WTC11 (cell line): ENCODE data around the gene SHC3. TPM values are rescaled to one million over a fixed set of nuclear protein-coding genes. Genes with fewer than 3 reads are reported as not detected.

ENCODE experiments used
- ATAC-seq: fragments of 200-7000 bp; cut with Tn5 transposase; 2 replicates; pipeline ENCODE4 v1.10.0; 2021; ENCODE audit warnings: mild to moderate bottlenecking, moderate library complexity
- CTCF ChIA-PET: fragments of 300-600 bp; sonication (Branson Sonifier 250); formaldehyde crosslinking; loops from one replicate; lab custom pipeline; 2021; ENCODE audit warnings: antibody characterized with exemption; lab: Charles Lee
- POLR2A ChIA-PET: fragments of 350-600 bp; sonication (Branson Sonifier 250); formaldehyde crosslinking; loops from one replicate; lab custom pipeline; 2021; ENCODE audit warnings: antibody characterized with exemption; lab: Charles Lee
- DNase-seq: peaks from one replicate; pipeline ENCODE4 v3.0.0; 2021; ENCODE audit warnings: low spot score
- H3K27ac Mint-ChIP-seq: 2 replicates; pipeline ENCODE4 v1.8.0; 2021; ENCODE audit warnings: mixed read lengths
- H3K27me3 Mint-ChIP-seq: 2 replicates; pipeline ENCODE4 v1.8.0; 2021; ENCODE audit warnings: low read depth, mild to moderate bottlenecking, moderate library complexity, mixed read lengths
- H3K36me3 Mint-ChIP-seq: 2 replicates; pipeline ENCODE4 v1.8.0; 2021; ENCODE audit warnings: mixed read lengths
- H3K4me1 Mint-ChIP-seq: 2 replicates; pipeline ENCODE4 v1.8.0; 2022; ENCODE audit warnings: mixed read lengths
- H3K4me3 Mint-ChIP-seq: 2 replicates; pipeline ENCODE4 v1.8.0; 2021; ENCODE audit warnings: mild to moderate bottlenecking, moderate library complexity, mixed read lengths
- H3K9me3 Mint-ChIP-seq: 2 replicates; pipeline ENCODE4 v1.8.0; 2021; ENCODE audit warnings: mixed read lengths
- ATF3 ChIP-seq: sonication (generic); formaldehyde crosslinking; conservative IDR thresholded peaks from 2 replicates; pipeline ENCODE4 v1.8.1; 2022; ENCODE audit warnings: mild to moderate bottlenecking, missing genetic modification reagents
- CREB1 ChIP-seq: sonication (generic); formaldehyde crosslinking; IDR thresholded peaks from 2 replicates; pipeline ENCODE4 v1.8.0; 2023; ENCODE audit warnings: mild to moderate bottlenecking, missing genetic modification reagents
- ESRRA ChIP-seq: sonication (generic); formaldehyde crosslinking; IDR thresholded peaks from 2 replicates; pipeline ENCODE4 v1.8.1; 2022; ENCODE audit warnings: mild to moderate bottlenecking, missing genetic modification reagents, borderline replicate concordance
- ETV6 ChIP-seq: sonication (generic); formaldehyde crosslinking; IDR thresholded peaks from 2 replicates; pipeline ENCODE4 v1.8.1; 2022; ENCODE audit warnings: mild to moderate bottlenecking, missing genetic modification reagents
- GABPB1 ChIP-seq: sonication (generic); formaldehyde crosslinking; IDR thresholded peaks from 2 replicates; pipeline ENCODE4 v1.8.1; 2023; ENCODE audit warnings: mild to moderate bottlenecking, missing genetic modification reagents
- GRHL2 ChIP-seq: fragments of 250-450 bp; sonication (Bioruptor Pico); IDR thresholded peaks from 2 replicates; pipeline ENCODE4 v1.8.0; 2022; ENCODE audit warnings: mild to moderate bottlenecking, moderate library complexity; ENCODE audit not compliant: insufficient replicate concordance, severe bottlenecking
- KAT7 ChIP-seq: sonication (generic); formaldehyde crosslinking; IDR thresholded peaks from 2 replicates; pipeline ENCODE4 v1.8.1; 2023; ENCODE audit warnings: missing genetic modification reagents, mild to moderate bottlenecking, borderline replicate concordance
- NFATC4 ChIP-seq: fragments of 250-450 bp; sonication (Bioruptor Pico); IDR thresholded peaks from 2 replicates; pipeline ENCODE4 v1.9.0; 2021; ENCODE audit warnings: mild to moderate bottlenecking
- OVOL2 ChIP-seq: fragments of 250-450 bp; sonication (Bioruptor Pico); IDR thresholded peaks from 2 replicates; pipeline ENCODE4 v1.9.0; 2021; ENCODE audit warnings: mild to moderate bottlenecking, borderline replicate concordance
- RORB ChIP-seq: fragments of 250-450 bp; sonication (Bioruptor Pico); IDR thresholded peaks from 2 replicates; pipeline ENCODE4 v1.9.0; 2021; ENCODE audit warnings: mild to moderate bottlenecking
- SMAD4 ChIP-seq: sonication (generic); formaldehyde crosslinking; IDR thresholded peaks from 2 replicates; pipeline ENCODE4 v1.8.0; 2022; ENCODE audit warnings: mild to moderate bottlenecking, missing genetic modification reagents
- TCF7 ChIP-seq: sonication (generic); formaldehyde crosslinking; IDR thresholded peaks from 2 replicates; pipeline ENCODE4 v1.8.0; 2022; ENCODE audit warnings: mild to moderate bottlenecking, low read depth, missing genetic modification reagents, moderate library complexity
- TEAD4 ChIP-seq: sonication (generic); formaldehyde crosslinking; IDR thresholded peaks from 2 replicates; pipeline ENCODE4 v1.8.0; 2022; ENCODE audit warnings: mild to moderate bottlenecking, missing genetic modification reagents
- USF1 ChIP-seq: sonication (generic); formaldehyde crosslinking; IDR thresholded peaks from 2 replicates; pipeline ENCODE4 v1.8.0; 2022; ENCODE audit warnings: mild to moderate bottlenecking, missing genetic modification reagents
- ZBTB21 ChIP-seq: sonication (generic); formaldehyde crosslinking; IDR thresholded peaks from 2 replicates; pipeline ENCODE4 v1.8.1; 2023; ENCODE audit warnings: mild to moderate bottlenecking, missing genetic modification reagents, borderline replicate concordance
- ZNF219 ChIP-seq: sonication (generic); formaldehyde crosslinking; IDR thresholded peaks from 2 replicates; pipeline ENCODE4 v1.8.0; 2023; ENCODE audit warnings: missing genetic modification reagents, mild to moderate bottlenecking, borderline replicate concordance
- ZNF263 ChIP-seq: sonication (generic); formaldehyde crosslinking; IDR thresholded peaks from 2 replicates; pipeline ENCODE4 v1.8.1; 2022; ENCODE audit warnings: low read depth, mild to moderate bottlenecking, moderate library complexity, missing genetic modification reagents
- ZNF532 ChIP-seq: fragments of 250-450 bp; sonication (Bioruptor Pico); IDR thresholded peaks from 2 replicates; pipeline ENCODE4 v1.9.0; 2021; ENCODE audit warnings: mild to moderate bottlenecking, borderline replicate concordance
- total RNA-seq: library from RNA; stranded (reverse); gene quantifications from 3 replicates; pipeline ENCODE4 v1.2.3, GENCODE V29; 2021
- TF ChIP-seq, protein P1 (sequence below): fragments of 250-450 bp; sonication (Bioruptor Pico); IDR thresholded peaks from 2 replicates; pipeline ENCODE4 v1.9.0; 2021; ENCODE audit warnings: mild to moderate bottlenecking
- TF ChIP-seq, protein P2 (sequence below): sonication (generic); formaldehyde crosslinking; IDR thresholded peaks from 2 replicates; pipeline ENCODE4 v1.8.0; 2022; ENCODE audit warnings: mild to moderate bottlenecking, missing genetic modification reagents

Gene SHC3
- total RNA-seq, 1 experiment from 2014 or later, result 4.9 TPM

GRCh38 chr9:89014153-89014552, 164.5 kb downstream of the SHC3 start:
- no peak for TF ChIP-seq GABPB1
- peaks cover 15% of the 10 kb centered on the region for H3K4me1 Mint-ChIP-seq
- H3K27ac Mint-ChIP-seq, result no peak overlapping the region
- no peak for ATAC-seq
- H3K27me3 Mint-ChIP-seq, result no peaks in the 10 kb centered on the region
- ChIA-PET CTCF (no interaction called here), POLR2A (no interaction called here)
- H3K4me3 Mint-ChIP-seq, result no peak overlapping the region
- H3K36me3 Mint-ChIP-seq, result peaks cover 10% of the 10 kb centered on the region
- H3K9me3 Mint-ChIP-seq, result peaks cover 14% of the 10 kb centered on the region
- DNase-seq, result no peak

GRCh38 chr9:89013660-89014059, 165.0 kb downstream of the SHC3 start:
- H3K27ac Mint-ChIP-seq, result no peak overlapping the region
- ATAC-seq (no peak), DNase-seq (no peak)
- H3K36me3 Mint-ChIP-seq, result peaks cover 9% of the 10 kb centered on the region
- ChIA-PET CTCF (no interaction called here), POLR2A (no interaction called here)
- peaks cover 14% of the 10 kb centered on the region for H3K9me3 Mint-ChIP-seq
- H3K4me1 Mint-ChIP-seq, result peaks cover 19% of the 10 kb centered on the region
- TF ChIP-seq GRHL2 (CRISPR knock-in tag) (no peak), ZNF532 (no peak), OVOL2 (CRISPR knock-in tag) (no peak), CREB1 (CRISPR knock-in tag) (no peak), ZBTB21 (no peak), KAT7 (CRISPR knock-in tag) (no peak), ETV6 (CRISPR knock-in tag) (no peak), RORB (CRISPR knock-in tag) (no peak), ZNF219 (no peak), NFATC4 (CRISPR knock-in tag) (no peak), TCF7 (no peak), ZNF263 (CRISPR knock-in tag) (no peak), ESRRA (CRISPR knock-in tag) (no peak), ATF3 (CRISPR knock-in tag) (no peak), SMAD4 (CRISPR knock-in tag) (no peak), TEAD4 (CRISPR knock-in tag) (no peak), USF1 (CRISPR knock-in tag) (no peak)
- TF ChIP-seq, protein P1, sequence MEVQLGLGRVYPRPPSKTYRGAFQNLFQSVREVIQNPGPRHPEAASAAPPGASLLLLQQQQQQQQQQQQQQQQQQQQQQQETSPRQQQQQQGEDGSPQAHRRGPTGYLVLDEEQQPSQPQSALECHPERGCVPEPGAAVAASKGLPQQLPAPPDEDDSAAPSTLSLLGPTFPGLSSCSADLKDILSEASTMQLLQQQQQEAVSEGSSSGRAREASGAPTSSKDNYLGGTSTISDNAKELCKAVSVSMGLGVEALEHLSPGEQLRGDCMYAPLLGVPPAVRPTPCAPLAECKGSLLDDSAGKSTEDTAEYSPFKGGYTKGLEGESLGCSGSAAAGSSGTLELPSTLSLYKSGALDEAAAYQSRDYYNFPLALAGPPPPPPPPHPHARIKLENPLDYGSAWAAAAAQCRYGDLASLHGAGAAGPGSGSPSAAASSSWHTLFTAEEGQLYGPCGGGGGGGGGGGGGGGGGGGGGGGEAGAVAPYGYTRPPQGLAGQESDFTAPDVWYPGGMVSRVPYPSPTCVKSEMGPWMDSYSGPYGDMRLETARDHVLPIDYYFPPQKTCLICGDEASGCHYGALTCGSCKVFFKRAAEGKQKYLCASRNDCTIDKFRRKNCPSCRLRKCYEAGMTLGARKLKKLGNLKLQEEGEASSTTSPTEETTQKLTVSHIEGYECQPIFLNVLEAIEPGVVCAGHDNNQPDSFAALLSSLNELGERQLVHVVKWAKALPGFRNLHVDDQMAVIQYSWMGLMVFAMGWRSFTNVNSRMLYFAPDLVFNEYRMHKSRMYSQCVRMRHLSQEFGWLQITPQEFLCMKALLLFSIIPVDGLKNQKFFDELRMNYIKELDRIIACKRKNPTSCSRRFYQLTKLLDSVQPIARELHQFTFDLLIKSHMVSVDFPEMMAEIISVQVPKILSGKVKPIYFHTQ, result no peak
- TF ChIP-seq, protein P2, sequence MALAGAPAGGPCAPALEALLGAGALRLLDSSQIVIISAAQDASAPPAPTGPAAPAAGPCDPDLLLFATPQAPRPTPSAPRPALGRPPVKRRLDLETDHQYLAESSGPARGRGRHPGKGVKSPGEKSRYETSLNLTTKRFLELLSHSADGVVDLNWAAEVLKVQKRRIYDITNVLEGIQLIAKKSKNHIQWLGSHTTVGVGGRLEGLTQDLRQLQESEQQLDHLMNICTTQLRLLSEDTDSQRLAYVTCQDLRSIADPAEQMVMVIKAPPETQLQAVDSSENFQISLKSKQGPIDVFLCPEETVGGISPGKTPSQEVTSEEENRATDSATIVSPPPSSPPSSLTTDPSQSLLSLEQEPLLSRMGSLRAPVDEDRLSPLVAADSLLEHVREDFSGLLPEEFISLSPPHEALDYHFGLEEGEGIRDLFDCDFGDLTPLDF (CRISPR knock-in tag), result no peak
- no peaks in the 10 kb centered on the region for H3K27me3 Mint-ChIP-seq
- H3K4me3 Mint-ChIP-seq, result no peak overlapping the region
